GM21423 (cell line): ENCODE results near the gene TAS1R2.

Source experiments
- ATAC-seq: cut with Tn5 transposase; IDR thresholded peaks from one replicate; pipeline ENCODE4 v1.9.1; 2021; ENCODE audit warnings: mild to moderate bottlenecking, moderate library complexity; ENCODE audit not compliant: unreplicated experiment

TAS1R2 gene

DNA sequence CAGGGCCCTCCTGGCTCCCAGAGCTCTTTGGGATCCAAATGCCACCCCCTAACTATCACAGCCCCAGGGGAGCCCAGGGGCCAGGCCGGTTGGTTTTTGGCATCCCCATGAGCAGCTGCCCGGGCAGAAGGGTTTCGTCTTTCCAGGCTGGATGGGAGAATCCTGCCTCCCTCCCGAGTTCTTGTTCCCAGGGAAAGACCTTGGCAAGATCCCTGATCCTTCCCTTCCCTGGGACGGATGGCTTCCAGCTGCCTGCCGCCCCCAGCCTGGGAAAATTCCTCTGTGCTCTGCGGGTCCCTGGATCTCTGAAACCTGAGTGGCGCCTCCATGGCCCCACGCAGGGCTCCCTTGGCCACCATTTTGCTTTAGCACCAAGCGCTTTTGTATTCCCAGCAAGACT lies 55.6 kb downstream of the TAS1R2 start:
- ATAC-seq = no peak

DNA sequence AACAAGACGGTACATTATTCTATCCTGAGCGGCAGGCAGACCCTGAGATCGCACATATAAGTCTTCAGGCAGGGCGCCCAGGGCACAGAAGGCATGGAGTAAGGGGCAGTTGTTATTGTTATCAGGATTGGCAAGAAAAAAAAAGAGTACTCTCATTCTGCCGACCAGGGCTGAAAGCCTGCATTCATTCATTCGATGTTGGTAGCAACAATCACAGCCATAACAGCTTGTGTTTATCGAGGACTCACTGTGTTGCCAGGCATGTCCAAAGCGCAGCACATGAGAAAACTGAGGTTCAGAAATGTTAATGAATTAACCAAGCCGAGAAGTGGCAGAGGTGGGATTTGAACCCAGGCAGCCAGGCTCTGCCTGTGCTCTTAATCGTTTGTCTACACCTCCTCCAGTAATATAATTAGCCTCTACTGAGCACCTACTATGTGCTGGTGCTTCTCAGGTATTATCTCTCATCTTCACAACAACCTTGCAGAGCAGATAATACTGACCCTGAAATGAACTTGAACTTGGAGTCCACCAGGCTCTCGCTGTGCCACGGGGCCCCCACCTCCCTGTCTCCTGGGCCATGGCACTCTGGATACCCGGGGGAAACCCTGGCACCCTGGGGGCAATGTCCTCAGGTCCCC lies 56.2 kb downstream of the TAS1R2 start:
- no peak for ATAC-seq

DNA sequence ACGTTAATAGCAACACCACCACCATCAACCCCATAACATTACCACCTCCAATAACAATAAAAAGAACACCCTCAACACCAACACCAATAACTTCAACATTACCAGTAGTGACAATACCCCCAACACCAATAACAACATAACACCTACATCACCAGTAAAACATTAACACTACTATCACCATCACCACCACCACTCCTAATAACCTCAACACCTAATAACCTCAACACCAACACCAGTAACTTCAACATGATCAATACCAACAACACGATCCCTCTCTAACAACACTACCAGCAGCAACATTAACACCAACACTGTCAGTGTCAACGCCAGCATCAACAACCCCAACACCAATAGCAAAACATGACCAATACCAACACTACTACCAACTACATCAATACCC lies 57.2 kb downstream of the TAS1R2 start:
- no peak for ATAC-seq

DNA sequence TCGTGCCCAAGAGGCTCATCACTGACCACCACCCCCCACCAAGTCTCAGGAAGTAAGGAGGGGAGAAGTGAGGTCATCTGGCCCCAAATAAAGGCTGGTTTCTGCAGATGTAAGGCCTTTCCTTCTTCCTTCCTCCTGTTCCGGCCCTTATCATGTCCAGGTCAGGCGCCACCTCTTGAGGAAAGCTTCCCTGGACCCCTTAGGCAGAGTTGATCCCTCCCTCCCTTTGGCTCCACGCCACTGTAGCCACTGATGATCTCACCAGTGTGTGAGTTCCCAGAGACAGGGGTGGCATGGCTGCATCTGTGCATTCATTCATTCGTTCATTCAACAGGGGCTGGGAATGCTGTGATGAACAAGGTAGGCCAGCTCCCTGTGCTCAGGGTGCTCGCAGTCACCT lies 59.2 kb downstream of the TAS1R2 start:
- no peak for ATAC-seq

DNA sequence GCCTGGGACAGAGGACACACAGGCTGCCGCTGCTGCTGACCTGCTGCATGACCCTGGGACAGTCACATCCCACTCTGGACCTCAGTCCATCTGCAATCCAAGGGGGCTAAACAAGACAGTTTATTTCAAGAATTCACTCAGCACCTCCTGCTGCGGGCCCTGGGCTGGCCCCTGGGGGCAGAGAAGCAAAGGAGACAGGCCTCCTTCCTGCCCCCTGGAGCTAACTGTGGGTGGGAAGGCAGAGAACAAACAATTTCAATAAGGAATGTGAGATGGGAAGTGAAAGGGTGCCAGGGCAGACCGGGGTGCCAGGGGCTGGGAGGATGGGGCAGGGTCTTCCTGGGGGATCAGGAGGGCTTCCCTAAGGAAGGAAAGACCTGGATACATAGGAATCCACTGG lies 60.0 kb downstream of the TAS1R2 start:
- no peak for ATAC-seq

DNA sequence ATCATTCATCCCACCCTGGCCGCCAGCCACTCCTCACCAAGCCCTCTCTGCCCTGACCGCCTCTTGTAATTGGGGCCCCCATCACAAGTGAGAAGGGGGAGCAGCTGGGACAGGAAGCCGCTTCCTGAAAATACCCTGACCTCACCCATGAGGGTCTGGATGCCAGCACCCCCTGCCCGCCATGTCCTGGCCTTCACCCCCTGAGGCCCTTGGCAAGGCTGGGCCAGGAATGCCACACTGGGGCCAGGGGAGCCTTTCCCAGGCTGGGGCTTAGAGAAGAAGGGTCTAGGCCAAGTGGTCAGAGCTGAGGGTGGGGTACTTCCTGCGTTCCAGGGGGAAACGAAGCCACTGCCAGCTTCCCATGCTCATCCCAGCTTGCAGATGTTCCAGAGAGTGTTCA lies 60.5 kb downstream of the TAS1R2 start:
- ATAC-seq = no peak

DNA sequence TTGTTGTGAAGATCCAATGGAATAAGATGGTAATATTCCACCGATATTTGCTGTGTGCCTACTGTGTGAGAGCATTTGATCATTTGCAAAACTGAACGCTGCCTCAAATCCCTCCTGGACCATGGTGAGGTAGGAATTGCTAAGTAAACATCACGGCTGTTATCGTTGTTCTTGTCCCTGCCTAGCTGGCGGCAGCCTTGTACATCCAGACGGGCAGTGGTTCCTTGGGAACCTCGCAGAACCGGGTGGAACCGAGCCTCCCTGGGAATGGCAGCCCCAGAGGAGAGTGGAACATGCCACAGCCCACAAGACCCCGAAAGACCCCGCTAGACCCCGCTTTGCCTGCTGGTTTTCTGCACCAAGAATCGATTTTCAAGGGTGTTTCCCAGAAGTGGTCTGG lies 60.9 kb downstream of the TAS1R2 start:
- ATAC-seq = no peak

DNA sequence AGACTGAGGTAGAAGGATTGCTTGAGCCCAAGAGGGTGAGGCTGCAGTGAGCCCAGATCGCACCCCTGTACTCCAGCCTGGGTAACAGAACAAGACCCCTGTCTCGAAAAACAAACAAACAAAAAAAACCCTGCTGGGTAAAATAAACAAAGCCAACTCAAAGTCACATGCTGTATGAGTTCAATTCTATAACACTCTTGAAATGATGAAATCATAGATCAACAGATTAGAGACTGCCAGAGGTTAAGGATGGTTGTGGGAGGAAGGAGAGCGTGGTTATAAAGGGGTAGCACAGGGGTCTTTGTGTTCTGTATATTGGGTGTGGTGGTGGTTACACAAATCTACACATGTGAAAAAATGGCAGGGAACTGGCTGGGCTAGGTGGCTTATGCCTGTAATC lies 62.5 kb downstream of the TAS1R2 start:
- ATAC-seq = no peak

DNA sequence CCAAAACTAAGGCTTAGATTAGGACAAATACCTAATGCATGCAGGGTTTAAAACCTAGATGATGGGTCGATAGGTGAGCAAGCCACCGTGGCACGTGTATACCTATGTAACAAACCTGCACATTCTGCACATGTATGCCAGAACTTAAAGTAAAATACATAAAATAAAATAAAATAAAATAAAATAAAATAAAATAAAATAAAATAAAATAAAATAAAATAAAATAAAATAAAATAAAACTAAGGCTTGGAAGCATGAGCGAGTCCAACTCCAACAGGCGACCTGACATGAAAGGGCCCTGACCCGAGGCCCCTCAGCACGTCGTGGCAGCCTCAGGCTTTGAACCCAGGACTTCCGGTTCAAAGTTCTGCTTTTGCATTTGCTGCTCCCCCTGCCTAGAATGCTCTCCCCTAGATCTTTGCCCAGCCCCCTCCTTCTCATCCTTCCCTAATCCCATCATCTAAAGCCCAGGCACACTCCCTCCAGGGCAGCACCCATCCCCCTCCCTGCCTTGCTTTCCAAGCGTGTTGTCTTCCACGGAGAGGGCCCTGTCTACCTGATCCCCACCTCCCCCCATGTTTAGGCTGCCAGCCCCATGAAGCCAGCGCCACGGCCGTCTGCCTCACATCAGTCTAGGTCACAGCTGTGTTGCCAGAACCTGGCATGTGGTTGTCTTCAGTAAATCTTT lies 64.3 kb downstream of the TAS1R2 start:
- ATAC-seq = no peak

DNA sequence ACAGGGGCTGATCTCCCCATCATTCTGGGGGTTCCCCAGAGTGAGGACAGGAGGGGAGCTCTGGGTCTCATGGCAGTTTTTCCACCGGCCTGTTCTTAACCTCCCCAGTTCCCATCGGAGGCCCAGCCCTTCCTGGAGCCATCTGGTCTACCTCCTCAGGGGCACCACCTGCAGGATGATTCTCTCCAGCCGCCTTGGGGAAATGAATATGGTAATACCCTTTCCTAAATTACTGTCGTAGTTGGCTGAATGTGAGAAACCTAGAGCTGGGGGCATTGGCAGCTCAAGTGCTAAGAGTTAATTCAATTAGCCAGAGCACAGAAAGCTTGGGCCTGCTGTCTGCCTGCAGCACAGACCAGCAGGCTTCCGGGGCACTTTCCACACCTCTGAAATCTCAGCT lies 64.9 kb downstream of the TAS1R2 start:
- no peak for ATAC-seq

DNA sequence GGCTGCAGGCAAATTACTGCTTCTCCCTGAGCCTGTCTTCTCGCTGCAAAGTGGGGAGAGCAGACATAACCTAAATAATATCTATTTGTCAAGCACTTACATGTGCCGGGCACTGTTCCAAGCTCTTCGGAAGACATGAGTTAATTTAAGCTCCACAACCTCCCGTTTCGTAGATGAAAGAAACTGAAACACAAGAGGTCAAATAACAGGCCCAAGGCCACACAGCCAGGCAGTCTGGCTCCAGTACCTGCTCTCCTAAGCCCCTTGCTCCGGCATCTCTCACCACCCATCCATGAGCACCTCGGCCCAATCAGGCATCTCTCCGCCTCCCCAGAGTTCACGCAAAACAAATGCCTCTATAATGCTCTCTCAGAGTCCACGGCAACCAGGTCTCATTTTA lies 65.4 kb downstream of the TAS1R2 start:
- no peak for ATAC-seq

DNA sequence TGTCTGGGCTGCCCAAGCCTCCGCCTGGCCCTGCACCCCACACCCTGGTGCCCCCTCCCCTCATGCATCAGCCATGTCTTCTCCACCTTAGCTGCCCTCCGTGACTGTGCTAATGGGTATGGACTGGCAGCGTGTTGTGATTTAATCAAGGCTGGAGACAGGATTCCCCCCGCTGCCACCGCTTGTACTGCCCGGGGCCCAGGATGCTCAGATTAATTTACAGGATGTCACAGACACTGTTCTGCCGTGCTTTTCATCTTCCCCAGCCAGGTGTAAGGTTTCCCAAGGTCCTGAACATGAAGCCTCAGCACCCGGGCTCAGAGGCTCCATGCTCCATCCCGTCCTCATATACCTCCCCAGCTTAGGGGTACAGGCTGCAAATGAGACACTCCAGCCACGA lies 66.3 kb downstream of the TAS1R2 start:
- ATAC-seq = no peak

DNA sequence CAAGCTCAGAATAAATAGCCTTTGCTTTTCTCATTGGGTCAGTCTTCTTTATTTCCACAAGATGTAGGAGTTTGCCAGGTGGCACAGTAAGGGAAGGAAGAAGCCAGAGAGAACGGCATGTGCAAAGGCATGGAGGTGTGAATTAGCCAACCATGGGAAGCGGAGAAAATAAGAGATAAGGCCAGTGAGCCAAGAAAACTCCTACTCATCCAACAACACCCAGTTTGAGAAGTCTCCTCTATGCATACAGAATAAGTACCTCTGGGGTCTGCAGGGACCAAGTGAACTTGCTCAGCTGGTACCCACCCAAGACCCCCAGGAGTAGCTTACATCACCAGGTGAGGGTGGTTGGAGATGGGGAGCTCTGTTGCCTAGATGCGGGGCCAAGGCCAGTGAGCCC lies 66.7 kb downstream of the TAS1R2 start:
- ATAC-seq = no peak
